ENCODE measurements around the gene FXYD2. TPM values are rescaled to one million over a fixed set of nuclear protein-coding genes. Genes with fewer than 3 reads are reported as not detected.

The FXYD2 gene
- total and polyA plus RNA-seq, 10 of the 15 experiments (the other 5 are each of a cell fraction or from before 2014, with no cell fraction given): 1.2 to 4.5 (median 2.4) TPM

GRCh38 chr11:117839936-117840813 is 15.6 kb upstream of the FXYD2 start (continued):
- no peak for TF ChIP-seq EGR1 (IDR thresholded peaks at IDR 0.05; ENCODE audit: borderline replicate concordance in 1 of 2, low read depth in 2 of 2, low read length in 2 of 2)
- TF ChIP-seq, protein P1, sequence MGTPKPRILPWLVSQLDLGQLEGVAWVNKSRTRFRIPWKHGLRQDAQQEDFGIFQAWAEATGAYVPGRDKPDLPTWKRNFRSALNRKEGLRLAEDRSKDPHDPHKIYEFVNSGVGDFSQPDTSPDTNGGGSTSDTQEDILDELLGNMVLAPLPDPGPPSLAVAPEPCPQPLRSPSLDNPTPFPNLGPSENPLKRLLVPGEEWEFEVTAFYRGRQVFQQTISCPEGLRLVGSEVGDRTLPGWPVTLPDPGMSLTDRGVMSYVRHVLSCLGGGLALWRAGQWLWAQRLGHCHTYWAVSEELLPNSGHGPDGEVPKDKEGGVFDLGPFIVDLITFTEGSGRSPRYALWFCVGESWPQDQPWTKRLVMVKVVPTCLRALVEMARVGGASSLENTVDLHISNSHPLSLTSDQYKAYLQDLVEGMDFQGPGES (IDR thresholded peaks at IDR 0.05): no peak
- TF ChIP-seq SP1 (IDR thresholded peaks at IDR 0.05; ENCODE audit: low read depth, low read length): no peak
- TF ChIP-seq ZZZ3 (IDR thresholded peaks at IDR 0.05; ENCODE audit: control insufficient read depth, insufficient read length, low read depth): no peak
- TF ChIP-seq RAD51 (IDR thresholded peaks at IDR 0.05): no peak

DNA sequence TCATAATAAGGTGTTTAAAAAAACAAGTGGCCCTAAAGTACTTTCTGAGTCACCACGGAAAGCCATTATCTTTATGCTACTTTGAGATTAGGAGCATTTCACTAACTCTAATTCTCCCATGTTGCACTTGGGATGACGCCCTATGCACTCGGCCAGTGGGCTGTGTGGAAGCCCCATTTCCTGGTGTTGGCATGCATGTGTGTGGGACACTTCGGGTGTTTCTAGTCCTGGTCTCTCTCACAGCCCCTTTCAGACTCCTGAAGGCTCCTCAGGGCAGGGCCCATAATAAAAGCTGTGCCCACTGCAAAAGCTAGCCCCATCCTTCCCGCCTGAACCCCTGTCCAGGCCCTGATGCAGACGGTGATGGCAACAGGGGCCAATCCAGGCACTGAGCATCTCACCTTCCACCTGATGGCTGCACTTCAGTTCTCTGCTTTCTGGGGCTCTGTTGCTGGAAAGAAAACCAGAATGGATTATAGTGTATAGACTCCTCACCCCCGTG is 14.9 kb upstream of the FXYD2 start:
- Histone ChIP-seq H3K4me2 (ENCODE audit: control insufficient read depth, insufficient read depth) (no peak overlapping the region), H3K27me3 (replicated peaks in 1 of 2; ENCODE audit: control insufficient read depth in 2 of 2, insufficient read depth in 2 of 2, low read length in 1 of 2) (peaks cover 0 to 7% of the 10 kb centered on the region in 2 experiments; a peak in 1 of 4 replicates), H3K27ac (ENCODE audit: control insufficient read depth, insufficient read depth) (no peak overlapping the region), H3K9ac (ENCODE audit: control insufficient read depth, insufficient read depth, low read length) (no peak overlapping the region), H3K36me3 (ENCODE audit: control insufficient read depth in 2 of 2, insufficient read depth in 2 of 2, low read length in 1 of 2) (no peaks in the 10 kb centered on the region), H3K9me3 (replicated peaks; ENCODE audit: control insufficient read depth, insufficient read depth, low read length) (no peaks in the 10 kb centered on the region), H3K4me1 (ENCODE audit: control insufficient read depth, insufficient read depth, low read length) (no peaks in the 10 kb centered on the region; the same call in 1 of the 2 replicates), H4K20me1 (ENCODE audit: control insufficient read depth, insufficient read depth) (no peaks in the 10 kb centered on the region), H3K79me2 (ENCODE audit: control insufficient read depth, insufficient read depth, low read length) (no peaks in the 10 kb centered on the region), H3K4me3 (no peak overlapping the region), H2AFZ (ENCODE audit: control insufficient read depth, low read depth, low read length) (no peak overlapping the region)
- ChIA-PET CTCF (interaction anchor here (1.2 to 2.3 kb wide), 3 partner anchors 20 to 214 kb away, joined by 3 to 12 read pairs (median 7); no protein-coding TSS in a partner anchor), POLR2A (no interaction called here), RAD21 (ENCODE audit: unreplicated experiment) (no interaction called here), SMC1A (ENCODE audit: uncharacterized antibody, unreplicated experiment) (interaction anchor here (1.0 to 7.9 kb wide), 3 partner anchors 68 to 214 kb away, joined by 3 to 163 read pairs (median 95); no protein-coding TSS in a partner anchor)
- intact Hi-C loops (cut with micrococcal nuclease; ENCODE audit: unreplicated experiment): no loop called here
- ATAC-seq (no peak), FAIRE-seq (no peak), DNase-seq (ENCODE audit: low read depth, low spot score) (no peak)
- WGBS (ENCODE audit: insufficient coverage, insufficient replicate concordance, low lambda C conversion rate, missing lambda C conversion rate): 7% methylated on average over 7 of the region's 7 CpGs
- in situ Hi-C loops (cut with MboI): no loop called here
- BruUV-seq (replicated peaks): no TSS peak
- TF ChIP-seq ZNF622 (IDR thresholded peaks at IDR 0.05) (no peak), ZNF207 (IDR thresholded peaks at IDR 0.05; ENCODE audit: borderline replicate concordance) (no peak), CBX5 (IDR thresholded peaks at IDR 0.05; ENCODE audit: low read depth) (no peak), YY1 (IDR thresholded peaks at IDR 0.05; ENCODE audit: low read depth, low read length) (no peak), RB1 (IDR thresholded peaks at IDR 0.05; ENCODE audit: borderline replicate concordance) (no peak), JUND (IDR thresholded peaks at IDR 0.05; ENCODE audit: low read depth, low read length) (no peak), NBN (IDR thresholded peaks at IDR 0.05) (no peak), SIX5 (IDR thresholded peaks at IDR 0.05; ENCODE audit: low read depth, low read length, severe bottlenecking) (no peak), NR2C2 (IDR thresholded peaks at IDR 0.05; ENCODE audit: borderline replicate concordance, control insufficient read depth, insufficient read length, low read depth) (no peak)
- TF ChIP-seq, protein P2, sequence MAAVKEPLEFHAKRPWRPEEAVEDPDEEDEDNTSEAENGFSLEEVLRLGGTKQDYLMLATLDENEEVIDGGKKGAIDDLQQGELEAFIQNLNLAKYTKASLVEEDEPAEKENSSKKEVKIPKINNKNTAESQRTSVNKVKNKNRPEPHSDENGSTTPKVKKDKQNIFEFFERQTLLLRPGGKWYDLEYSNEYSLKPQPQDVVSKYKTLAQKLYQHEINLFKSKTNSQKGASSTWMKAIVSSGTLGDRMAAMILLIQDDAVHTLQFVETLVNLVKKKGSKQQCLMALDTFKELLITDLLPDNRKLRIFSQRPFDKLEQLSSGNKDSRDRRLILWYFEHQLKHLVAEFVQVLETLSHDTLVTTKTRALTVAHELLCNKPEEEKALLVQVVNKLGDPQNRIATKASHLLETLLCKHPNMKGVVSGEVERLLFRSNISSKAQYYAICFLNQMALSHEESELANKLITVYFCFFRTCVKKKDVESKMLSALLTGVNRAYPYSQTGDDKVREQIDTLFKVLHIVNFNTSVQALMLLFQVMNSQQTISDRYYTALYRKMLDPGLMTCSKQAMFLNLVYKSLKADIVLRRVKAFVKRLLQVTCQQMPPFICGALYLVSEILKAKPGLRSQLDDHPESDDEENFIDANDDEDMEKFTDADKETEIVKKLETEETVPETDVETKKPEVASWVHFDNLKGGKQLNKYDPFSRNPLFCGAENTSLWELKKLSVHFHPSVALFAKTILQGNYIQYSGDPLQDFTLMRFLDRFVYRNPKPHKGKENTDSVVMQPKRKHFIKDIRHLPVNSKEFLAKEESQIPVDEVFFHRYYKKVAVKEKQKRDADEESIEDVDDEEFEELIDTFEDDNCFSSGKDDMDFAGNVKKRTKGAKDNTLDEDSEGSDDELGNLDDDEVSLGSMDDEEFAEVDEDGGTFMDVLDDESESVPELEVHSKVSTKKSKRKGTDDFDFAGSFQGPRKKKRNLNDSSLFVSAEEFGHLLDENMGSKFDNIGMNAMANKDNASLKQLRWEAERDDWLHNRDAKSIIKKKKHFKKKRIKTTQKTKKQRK (IDR thresholded peaks at IDR 0.05; ENCODE audit: low read depth, low read length): no peak
